Natural killer cell treated with Interleukin-12 subunit alpha and Interleukin-12 subunit beta and Interleukin-15 and Interleukin-18, amount 100 ng/mL, for 72 hours (primary cell): ENCODE data around the gene USE1. TPM values are rescaled to one million over a fixed set of nuclear protein-coding genes. Genes with fewer than 3 reads are reported as not detected.

Source experiments
- ATAC-seq, 2 donors: fragments of 150-1000 bp; cut with Tn5 transposase in 1 of 2; sonication (Bioruptor Pico), chemical (Tn5 transposase) in 1 of 2; 2 replicates each; pipeline ENCODE4 v1.10.0; 2021
- DNase-seq: peaks from one replicate; pipeline ENCODE4 v3.0.0; 2022; ENCODE audit warnings: low spot score
- H3K27ac Mint-ChIP-seq, 2 donors: 1 replicate in 1 of 2; 2 replicates in 1 of 2; pipeline ENCODE4 v1.8.0; 2022; ENCODE audit warnings: mixed read lengths in 2 of 2, mild to moderate bottlenecking in 1 of 2, moderate library complexity in 1 of 2
- H3K27me3 Mint-ChIP-seq, 2 donors: 1 replicate in 1 of 2; 2 replicates in 1 of 2; pipeline ENCODE4 v1.8.0; 2022; ENCODE audit warnings: mixed read lengths in 2 of 2
- H3K36me3 Mint-ChIP-seq: one replicate; pipeline ENCODE4 v1.8.0; 2022; ENCODE audit warnings: mixed read lengths
- H3K4me1 Mint-ChIP-seq, 2 donors: 1 replicate in 1 of 2; 2 replicates in 1 of 2; pipeline ENCODE4 v1.8.0; 2022; ENCODE audit warnings: low read depth in 2 of 2, mixed read lengths in 2 of 2, mild to moderate bottlenecking in 1 of 2
- H3K4me3 Mint-ChIP-seq: one replicate; pipeline ENCODE4 v1.8.0; 2022; ENCODE audit warnings: mixed read lengths
- H3K9me3 Mint-ChIP-seq: 2 replicates; pipeline ENCODE4 v1.8.0; 2022; ENCODE audit warnings: mixed read lengths
- total RNA-seq, 2 donors: library from RNA; stranded (reverse); gene quantifications; one replicate each; pipeline ENCODE4 v1.2.3, GENCODE V29; 2022

Gene USE1
- total RNA-seq, 2 donors from 2014 or later = 25.9 to 28.7 TPM

- Mint-ChIP-seq H3K9me3 (no peaks in the 10 kb centered on the region), H3K4me1 (peaks cover 6% of the 10 kb centered on the region in 2 donors), H3K36me3 (no peaks in the 10 kb centered on the region), H3K27me3 (no peaks in the 10 kb centered on the region), H3K27ac (peak within 1 kb of the TSS; percentile 34 to 50), H3K4me3 (peak within 1 kb of the TSS; percentile 70)
- no peak for DNase-seq
- ATAC-seq = peak in 1 of 2 donors; percentile 22
Observed at GRCh38 chr19:17245535-17245984, 30.4 kb downstream of the USE1 start, which contains the start of gene NR2F6. NR2F6 (minus strand) TSS chr19:17245919; CDS start chr19:17245220, 699 bp downstream.

DNA sequence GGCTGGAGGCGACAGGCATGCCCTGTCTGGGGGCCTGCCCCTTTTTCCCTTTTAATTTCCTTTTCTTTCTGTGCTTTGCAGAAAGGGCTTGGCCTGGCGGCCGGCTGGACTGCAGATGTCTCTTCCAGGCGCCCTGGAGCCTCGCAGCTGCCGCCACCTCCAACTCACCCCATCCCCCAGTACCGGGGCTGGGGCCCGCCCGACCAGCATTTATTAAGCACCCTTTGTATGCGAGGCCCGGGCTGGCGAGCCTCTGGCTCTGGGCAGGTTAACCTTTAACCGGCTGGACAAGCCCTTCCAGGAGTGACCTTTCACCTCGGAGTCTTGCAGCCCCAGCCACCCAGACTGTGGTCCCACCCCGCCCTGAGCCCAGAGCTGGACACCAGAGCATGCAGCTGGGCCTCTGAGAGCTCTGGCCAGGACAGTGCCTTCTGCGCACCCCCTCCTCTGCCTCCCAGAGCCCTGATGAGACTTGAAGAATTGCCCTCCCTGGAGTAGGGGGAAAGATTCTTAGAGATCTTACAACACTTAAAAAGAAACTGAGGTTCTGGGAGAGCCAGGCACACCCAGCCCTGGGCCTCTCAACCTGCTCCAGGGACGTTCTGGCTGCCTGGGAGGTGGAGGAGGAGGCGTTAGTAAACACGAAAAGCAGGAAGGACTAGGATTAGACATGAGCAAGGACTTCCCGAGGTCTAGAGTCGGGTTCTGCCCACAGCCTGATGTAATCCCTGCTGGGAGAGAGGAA is 31.7 kb downstream of the USE1 start:
- Mint-ChIP-seq H3K4me3 (peak overlapping the region; percentile 70), H3K27ac (peak overlapping the region in 1 of 2 donors; percentile 34), H3K9me3 (no peaks in the 10 kb centered on the region), H3K4me1 (peaks cover 6% of the 10 kb centered on the region in 2 donors), H3K27me3 (no peaks in the 10 kb centered on the region), H3K36me3 (no peaks in the 10 kb centered on the region)
- DNase-seq (no peak), ATAC-seq (no peak)

DNA sequence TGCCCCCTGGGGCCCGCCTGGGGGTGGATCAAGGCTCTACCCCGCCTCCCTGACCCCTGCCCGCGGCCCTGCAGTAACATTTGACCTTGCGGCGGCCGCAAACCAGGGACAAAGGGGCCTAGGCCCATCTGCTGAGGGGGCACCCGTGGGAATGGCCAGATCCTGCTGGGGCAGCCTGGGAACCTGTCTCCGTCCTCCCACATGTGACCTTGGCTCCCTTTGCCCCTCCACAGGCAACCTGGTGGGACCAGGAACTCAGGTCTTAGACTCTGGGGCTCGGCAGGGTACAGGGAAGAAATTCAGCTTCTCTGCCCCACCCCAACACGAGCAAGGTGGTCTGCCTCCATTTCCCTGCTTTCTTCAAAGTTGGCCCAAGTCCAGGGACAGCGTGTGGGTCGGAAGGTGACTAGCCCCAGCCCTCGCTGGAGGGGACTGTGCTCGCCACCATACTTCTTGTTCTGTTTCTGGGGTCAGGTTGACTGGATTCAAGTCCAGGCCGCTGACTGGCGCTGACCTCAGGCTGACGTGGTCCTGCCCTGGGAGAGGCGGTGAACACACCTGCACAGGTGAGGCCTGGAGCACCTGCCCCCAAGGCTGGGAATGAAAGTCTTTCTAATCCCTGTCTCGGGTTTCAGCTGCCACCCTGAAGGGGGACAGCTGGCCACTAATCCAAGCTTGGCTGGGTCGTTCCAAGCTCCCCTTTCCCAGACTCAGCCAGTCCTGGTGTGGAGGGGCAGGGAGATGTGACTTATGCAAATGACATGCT is 33.0 kb downstream of the USE1 start:
- H3K9me3 Mint-ChIP-seq = no peaks in the 10 kb centered on the region
- H3K27ac Mint-ChIP-seq = no peak overlapping the region
- no peak overlapping the region for H3K4me3 Mint-ChIP-seq
- H3K4me1 Mint-ChIP-seq = peaks cover 6% of the 10 kb centered on the region in 2 donors
- no peaks in the 10 kb centered on the region for H3K27me3 Mint-ChIP-seq
- no peaks in the 10 kb centered on the region for H3K36me3 Mint-ChIP-seq
- ATAC-seq (no peak), DNase-seq (no peak)

DNA sequence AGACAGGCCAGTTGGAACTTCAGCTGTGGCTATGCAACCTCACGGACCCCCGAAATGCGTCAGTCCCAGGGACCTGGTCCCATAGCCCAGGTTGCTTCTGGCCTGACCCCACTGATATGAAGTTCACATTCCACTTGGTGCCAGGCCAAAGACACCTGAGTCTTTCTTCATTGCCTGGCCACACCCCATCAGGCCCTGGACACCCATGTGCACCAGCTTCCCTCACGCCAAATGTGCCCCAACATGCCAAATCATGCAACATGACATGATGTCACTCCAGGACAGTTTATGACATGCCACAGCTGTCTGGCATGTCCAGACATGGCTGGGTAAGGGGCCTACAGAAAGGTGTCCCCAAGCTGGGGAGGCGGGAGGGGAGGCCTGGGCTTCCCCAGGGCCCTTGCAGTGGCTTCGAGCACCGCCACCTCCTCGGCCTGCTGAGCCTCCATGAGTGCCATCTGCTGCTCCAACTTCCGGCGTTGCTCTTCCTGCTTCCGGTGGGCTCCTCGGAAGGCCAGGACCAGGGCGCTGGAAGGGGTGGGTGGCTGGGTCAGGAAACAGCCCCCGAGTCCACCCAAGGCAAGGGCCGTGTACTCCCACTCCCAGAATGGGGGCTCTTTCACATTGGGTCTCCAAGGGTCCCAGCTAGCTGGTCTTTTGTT is 34.9 kb downstream of the USE1 start:
- no peak for DNase-seq
- no peaks in the 10 kb centered on the region for H3K36me3 Mint-ChIP-seq
- H3K4me1 Mint-ChIP-seq = peaks cover 6% of the 10 kb centered on the region in 2 donors
- no peak for ATAC-seq
- H3K27me3 Mint-ChIP-seq = no peaks in the 10 kb centered on the region
- no peak overlapping the region for H3K27ac Mint-ChIP-seq
- H3K4me3 Mint-ChIP-seq = no peak overlapping the region
- H3K9me3 Mint-ChIP-seq = no peaks in the 10 kb centered on the region

- DNase-seq = no peak
- H3K27ac Mint-ChIP-seq = no peak overlapping the region
- ATAC-seq = no peak
- no peak overlapping the region for H3K4me3 Mint-ChIP-seq
- H3K36me3 Mint-ChIP-seq = no peaks in the 10 kb centered on the region
- no peaks in the 10 kb centered on the region for H3K4me1 Mint-ChIP-seq
- H3K27me3 Mint-ChIP-seq = peaks cover 0 to 2% of the 10 kb centered on the region in 2 donors
- H3K9me3 Mint-ChIP-seq = no peaks in the 10 kb centered on the region
Observed at GRCh38 chr19:17254636-17255035, 39.5 kb downstream of the USE1 start.

- Mint-ChIP-seq H3K4me3 (no peak overlapping the region), H3K36me3 (no peaks in the 10 kb centered on the region), H3K4me1 (no peaks in the 10 kb centered on the region), H3K27ac (no peak overlapping the region), H3K27me3 (peaks cover 0 to 2% of the 10 kb centered on the region in 2 donors), H3K9me3 (no peaks in the 10 kb centered on the region)
- ATAC-seq (no peak), DNase-seq (no peak)
Observed at GRCh38 chr19:17255150-17255621, 40.0 kb downstream of the USE1 start.

DNA sequence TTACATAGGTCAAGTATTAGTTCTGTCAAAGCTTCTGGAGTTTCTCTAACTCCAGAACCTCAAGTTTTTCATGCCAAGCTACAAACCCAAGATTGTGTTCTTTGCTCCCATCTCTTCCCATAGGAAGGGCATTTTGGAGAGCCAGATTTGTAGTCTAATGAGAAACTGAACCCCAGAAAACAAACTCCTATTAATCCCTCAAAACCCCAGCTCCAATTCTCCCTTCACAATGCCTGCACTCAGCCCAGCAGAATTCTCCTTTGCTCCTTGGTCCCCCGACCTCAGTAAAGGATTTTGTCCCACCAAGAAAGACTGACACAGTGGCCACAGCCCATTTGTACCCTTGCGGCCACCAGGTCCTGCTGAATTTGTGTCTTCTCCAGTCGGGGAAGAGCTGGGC is 41.0 kb downstream of the USE1 start:
- H3K27me3 Mint-ChIP-seq = peaks cover 0 to 5% of the 10 kb centered on the region in 2 donors
- peaks cover 5 to 6% of the 10 kb centered on the region in 2 donors for H3K4me1 Mint-ChIP-seq
- DNase-seq (no peak), ATAC-seq (no peak)
- no peak overlapping the region for H3K4me3 Mint-ChIP-seq
- H3K9me3 Mint-ChIP-seq = no peaks in the 10 kb centered on the region
- no peak overlapping the region for H3K27ac Mint-ChIP-seq
- no peaks in the 10 kb centered on the region for H3K36me3 Mint-ChIP-seq

DNA sequence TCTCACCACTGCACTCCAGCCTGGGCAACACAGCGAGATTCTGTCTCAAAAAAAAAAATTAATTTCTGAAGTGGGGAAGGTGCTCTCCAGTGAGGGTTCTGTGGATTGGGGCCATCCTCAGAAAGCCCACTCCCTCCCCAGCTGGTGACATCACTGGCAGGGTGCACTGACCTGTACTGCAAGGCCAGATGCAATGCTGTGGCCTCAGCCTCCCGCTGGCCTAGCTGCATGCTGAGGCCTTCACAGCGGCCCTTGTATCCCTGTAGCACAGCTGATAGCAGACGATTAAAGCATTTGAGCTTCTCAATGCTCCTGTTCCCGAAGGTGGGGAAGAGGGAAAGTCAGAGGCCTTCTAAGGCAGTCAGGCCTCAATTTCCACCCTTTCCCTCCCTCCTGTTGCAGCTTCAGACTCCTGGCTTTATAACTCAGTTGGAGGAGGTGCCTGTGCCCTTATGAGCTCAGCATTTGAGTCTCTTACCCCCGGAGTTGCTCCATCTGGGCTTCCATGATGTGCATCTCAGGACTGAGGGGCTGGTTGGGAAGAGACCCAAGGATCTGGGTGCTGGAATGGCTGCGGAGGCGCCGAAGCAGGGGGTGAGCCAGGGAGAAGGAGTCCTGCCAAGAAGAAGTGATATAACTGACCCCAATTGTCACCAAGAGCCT is 44.1 kb downstream of the USE1 start:
- Mint-ChIP-seq H3K9me3 (no peaks in the 10 kb centered on the region), H3K4me1 (peaks cover 6 to 7% of the 10 kb centered on the region in 2 donors), H3K4me3 (no peak overlapping the region), H3K27me3 (peaks cover 0 to 5% of the 10 kb centered on the region in 2 donors), H3K36me3 (no peaks in the 10 kb centered on the region), H3K27ac (no peak overlapping the region)
- DNase-seq (no peak), ATAC-seq (no peak)

GRCh38 chr19:17259934-17260333 is 44.8 kb downstream of the USE1 start:
- no peaks in the 10 kb centered on the region for H3K36me3 Mint-ChIP-seq
- H3K4me1 Mint-ChIP-seq = peaks cover 6 to 7% of the 10 kb centered on the region in 2 donors
- no peak overlapping the region for H3K4me3 Mint-ChIP-seq
- no peaks in the 10 kb centered on the region for H3K9me3 Mint-ChIP-seq
- ATAC-seq (no peak), DNase-seq (no peak)
- H3K27me3 Mint-ChIP-seq = peaks cover 0 to 5% of the 10 kb centered on the region in 2 donors
- H3K27ac Mint-ChIP-seq = no peak overlapping the region

- peak; percentile 93 to 96 for ATAC-seq
- DNase-seq = peak; percentile 91
- Mint-ChIP-seq H3K27me3 (peaks cover 0 to 2% of the 10 kb centered on the region in 2 donors), H3K9me3 (no peaks in the 10 kb centered on the region), H3K4me1 (peaks cover 6 to 7% of the 10 kb centered on the region in 2 donors), H3K4me3 (no peak overlapping the region), H3K36me3 (no peaks in the 10 kb centered on the region), H3K27ac (no peak overlapping the region)
Observed at GRCh38 chr19:17260842-17261325, 45.7 kb downstream of the USE1 start.

DNA sequence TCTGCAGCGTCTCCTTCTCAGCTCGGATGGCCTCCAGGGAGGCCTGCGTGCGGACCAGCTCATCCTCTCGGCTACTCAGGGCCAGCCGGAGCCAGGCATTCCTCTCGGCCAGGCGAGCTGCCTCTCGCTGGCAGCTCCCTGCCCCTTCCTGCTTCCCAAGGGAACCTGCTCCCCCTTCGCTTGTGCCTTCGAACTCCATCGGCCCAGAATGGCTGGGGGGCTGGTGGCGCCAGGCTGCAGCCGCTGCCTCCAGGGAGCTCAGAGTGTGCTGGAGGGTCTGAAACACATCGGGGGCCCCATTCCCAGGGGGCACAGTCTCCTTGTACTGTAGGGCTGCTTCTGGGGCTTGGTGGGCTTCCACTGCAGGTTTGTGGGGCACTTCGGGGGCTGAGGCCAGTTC is 47.4 kb downstream of the USE1 start:
- peaks cover 12 to 13% of the 10 kb centered on the region in 2 donors for H3K4me1 Mint-ChIP-seq
- DNase-seq (no peak), ATAC-seq (no peak)
- no peaks in the 10 kb centered on the region for H3K9me3 Mint-ChIP-seq
- H3K27ac Mint-ChIP-seq = no peak overlapping the region
- H3K27me3 Mint-ChIP-seq = peaks cover 0 to 2% of the 10 kb centered on the region in 2 donors
- no peaks in the 10 kb centered on the region for H3K36me3 Mint-ChIP-seq
- H3K4me3 Mint-ChIP-seq = no peak overlapping the region

- no peak overlapping the region for H3K4me3 Mint-ChIP-seq
- no peak overlapping the region for H3K27ac Mint-ChIP-seq
- H3K36me3 Mint-ChIP-seq = no peaks in the 10 kb centered on the region
- peaks cover 0 to 2% of the 10 kb centered on the region in 2 donors for H3K27me3 Mint-ChIP-seq
- DNase-seq = no peak
- H3K4me1 Mint-ChIP-seq = peaks cover 17 to 19% of the 10 kb centered on the region in 2 donors
- no peaks in the 10 kb centered on the region for H3K9me3 Mint-ChIP-seq
- ATAC-seq = no peak
Observed at GRCh38 chr19:17263712-17264640, 48.8 kb downstream of the USE1 start.
